CD4-positive, alpha-beta T cell treated with Interleukin-17A for 1 hour (primary cell): ENCODE measurements around the gene JMJD7.

Experiments
- DNase-seq: peaks from one replicate; pipeline ENCODE4 v3.0.0-alpha.2; 2020

Gene JMJD7

DNA sequence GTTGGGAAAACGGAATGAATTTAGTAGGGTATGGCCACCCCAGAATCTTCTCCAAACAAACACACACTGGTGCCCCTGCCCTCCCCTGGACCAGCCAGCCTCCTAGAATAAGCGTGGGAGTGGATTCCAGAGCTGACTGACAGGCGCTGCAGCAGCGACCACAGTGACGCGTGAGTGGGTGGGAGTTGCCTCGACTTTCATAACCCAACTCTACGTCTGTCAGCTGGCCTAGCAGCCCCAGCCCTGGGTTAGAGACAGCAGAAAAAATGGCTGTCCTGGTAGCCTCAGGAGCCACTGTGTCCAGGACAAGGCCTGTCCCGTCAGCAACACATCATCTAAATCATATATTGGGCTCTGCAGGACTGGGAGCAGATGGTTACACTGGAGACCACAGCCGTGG is 20.7 kb downstream of the JMJD7 start:
- no peak for DNase-seq

DNA sequence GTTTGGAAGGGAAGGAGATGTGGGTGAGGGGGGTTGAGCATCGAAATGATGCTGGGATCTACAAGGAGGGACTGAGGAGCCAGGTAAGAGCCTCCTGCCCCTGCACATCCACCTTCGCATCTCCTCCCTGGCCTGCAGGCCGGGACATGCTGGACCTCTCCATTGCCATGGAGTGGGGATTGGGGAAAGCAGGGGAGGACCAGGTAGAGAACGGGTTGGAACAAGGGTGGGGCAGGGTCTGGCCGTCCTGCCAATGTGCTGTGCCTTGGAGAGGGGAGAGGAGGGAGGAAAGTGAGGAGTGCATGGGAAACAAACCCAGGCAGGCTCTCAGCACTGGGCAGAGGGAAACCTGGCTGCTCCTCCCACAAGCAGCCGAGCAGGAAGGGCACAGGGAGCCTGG is 21.3 kb downstream of the JMJD7 start:
- no peak for DNase-seq

- no peak for DNase-seq
Measured at GRCh38 chr15:41849861-41850260, 22.0 kb downstream of the JMJD7 start.

- no peak for DNase-seq
Measured at GRCh38 chr15:41850482-41851166, 22.7 kb downstream of the JMJD7 start.

- no peak for DNase-seq
Measured at GRCh38 chr15:41851167-41851523, 23.3 kb downstream of the JMJD7 start.

DNA sequence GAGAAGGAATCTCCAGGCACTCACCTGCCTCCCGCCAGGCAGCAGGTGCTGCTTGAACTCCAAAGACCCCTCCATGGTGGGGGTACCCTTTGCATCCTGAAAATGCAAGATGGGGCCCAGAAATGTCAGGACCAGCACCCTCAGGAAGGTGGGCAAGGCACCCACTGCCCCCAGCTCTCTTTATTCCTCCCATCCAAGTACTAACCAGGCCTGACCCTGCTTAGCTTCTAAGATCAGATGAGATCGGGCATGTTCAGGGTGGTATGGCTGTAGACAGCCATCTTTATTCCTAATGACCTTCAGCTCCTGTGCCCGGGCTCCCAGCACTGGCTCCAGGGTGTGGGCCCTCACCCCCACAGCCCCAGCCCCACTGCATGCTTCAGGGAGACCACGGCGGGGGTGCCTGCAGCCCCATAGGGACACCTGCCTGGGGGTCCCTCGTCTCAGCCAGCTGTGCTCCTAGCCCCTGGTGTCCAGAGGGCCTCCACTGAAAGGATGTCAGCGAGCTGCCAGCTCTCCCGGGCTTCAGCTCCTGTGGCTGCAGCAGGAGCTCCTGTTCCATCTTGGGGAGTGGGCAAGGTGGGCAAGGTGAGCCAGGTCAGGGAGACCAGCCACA is 24.0 kb downstream of the JMJD7 start:
- no peak for DNase-seq

GRCh38 chr15:41852736-41853590 is 25.1 kb downstream of the JMJD7 start:
- no peak for DNase-seq

DNA sequence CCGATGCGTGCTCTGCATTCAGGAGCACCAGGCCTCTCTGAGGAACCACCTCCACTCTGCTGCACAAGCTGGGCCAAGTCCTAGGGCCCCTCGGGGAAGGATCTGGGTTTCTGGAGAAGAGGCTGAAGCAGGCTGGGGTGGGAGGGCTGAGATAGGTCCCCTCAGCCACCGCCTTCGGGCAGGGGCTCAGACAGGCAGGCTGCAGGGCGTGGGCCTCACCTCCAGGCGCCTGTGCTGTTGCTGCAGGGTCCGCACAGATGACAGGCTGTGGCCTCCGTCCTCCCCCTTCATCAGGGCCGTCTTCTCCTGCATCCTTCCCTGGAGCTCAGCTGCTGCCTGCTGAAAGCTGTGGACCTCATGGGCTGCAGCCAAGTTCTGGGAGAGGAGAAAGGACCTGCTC is 25.9 kb downstream of the JMJD7 start:
- no peak for DNase-seq

DNA sequence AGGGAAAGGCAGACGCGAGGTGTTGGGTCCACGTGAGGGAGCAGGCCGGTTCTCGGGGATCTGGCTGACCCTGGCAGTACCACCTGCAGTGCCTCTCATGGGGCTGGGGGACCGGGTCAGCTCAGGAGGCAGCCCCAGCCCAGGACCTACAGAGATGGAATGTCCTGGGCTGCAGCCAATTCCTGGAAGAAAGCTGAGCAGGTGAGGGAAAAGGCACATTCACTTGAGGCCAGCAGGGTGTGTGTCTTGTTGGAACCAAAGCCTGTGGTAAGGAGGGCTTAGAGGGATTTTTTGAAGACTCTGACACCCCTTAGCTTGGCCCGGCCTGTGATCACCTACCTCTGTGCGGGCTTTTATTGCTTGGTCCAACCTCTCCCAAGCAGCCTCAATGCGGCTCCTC is 26.6 kb downstream of the JMJD7 start:
- DNase-seq: no peak

DNA sequence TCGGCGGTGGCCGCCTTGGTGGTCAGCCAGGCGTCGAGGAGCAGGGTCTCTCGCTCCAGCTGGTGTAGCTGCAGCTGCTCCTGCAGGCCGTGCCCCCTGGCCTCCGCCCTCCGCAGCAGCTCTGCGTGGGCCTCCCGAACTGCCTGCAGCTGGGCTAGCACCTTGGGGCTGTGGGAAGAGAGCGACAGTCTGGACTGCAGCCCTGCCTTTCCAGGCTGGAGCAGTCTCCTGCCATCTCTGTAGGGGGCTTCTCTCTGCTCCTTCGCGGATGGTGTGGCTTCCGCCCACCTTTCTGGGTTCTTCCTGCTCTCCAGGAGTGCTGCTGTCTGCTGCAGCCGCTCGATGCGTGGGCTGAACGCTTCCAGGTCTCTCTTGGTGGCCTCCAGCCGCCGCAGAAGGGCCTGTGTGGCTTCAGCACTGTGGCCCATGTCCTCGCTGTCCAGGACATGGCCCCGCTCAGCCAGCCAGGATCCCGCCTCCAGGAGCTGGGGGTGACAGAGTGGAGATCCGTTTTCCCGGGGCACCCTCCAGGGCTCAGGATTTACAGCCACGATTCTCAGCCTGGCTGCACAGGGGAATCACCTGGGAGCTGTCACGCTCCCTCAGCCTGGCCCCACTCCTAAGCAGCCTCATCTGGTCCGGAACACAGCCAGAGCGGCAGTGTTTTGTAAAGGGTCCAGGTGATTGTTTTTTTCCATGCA is 27.5 kb downstream of the JMJD7 start:
- no peak for DNase-seq

GRCh38 chr15:41856262-41856661 is 28.4 kb downstream of the JMJD7 start:
- no peak for DNase-seq

DNA sequence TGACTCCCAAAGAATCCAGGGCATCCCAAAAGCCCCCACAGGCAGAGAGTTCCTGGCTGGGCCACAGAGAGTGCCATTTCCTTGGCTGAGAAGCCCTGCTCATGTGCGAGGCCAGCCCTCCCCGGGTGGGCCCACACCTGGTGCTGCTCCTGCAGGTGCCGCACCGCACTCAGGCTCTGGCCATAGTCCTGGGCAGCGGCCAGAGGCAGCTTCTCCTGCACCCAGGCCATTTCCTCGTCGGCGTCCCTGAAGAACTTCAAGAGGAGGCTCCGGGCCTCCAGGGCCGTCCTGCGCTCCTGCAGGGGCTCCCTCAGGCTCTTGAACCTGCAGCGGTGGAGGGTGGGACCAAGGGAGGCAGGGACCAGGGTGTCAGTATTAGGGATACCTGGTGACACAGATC is 28.8 kb downstream of the JMJD7 start:
- no peak for DNase-seq

- no peak for DNase-seq
Measured at GRCh38 chr15:41857316-41857715, 29.4 kb downstream of the JMJD7 start.

GRCh38 chr15:41858756-41859155 is 30.9 kb downstream of the JMJD7 start:
- DNase-seq: no peak

DNA sequence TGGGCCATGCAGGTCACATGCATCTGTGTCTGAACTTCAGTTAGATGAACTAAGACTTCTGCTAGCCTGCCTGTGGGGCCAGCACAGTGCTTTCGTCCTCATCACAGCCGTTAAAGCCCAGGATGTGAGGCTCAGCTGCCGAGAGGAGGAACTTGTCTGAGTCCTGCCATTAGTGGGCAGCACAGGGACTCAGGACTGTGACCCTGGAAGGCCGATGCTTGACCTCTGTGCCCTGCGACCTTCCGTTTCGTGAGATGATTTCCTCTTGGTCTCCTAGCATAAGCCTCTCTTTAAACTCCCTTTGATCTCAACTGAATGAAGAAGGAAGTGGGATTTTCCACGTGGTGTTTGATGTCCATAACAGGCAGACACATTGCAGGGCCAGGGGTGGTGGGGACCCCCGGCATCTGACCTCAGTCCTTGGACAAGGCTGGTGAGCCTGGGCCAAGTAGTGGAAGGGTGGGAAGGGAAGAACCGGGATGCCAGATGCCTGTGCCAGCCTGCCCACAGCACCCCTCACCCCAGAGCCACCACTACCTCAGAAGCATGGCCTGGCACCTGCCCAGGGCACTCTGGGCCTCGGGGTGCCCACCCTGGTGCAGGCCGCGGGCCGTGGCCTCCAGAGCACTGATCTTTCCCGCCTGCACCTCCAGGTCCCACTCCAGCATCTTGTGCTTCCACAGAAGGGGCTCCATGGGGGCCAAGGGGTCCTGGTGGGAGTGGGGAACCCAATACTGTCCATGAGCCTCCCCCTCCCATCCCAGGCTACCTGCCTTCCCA is 32.3 kb downstream of the JMJD7 start:
- DNase-seq: no peak

GRCh38 chr15:41861736-41862356 is 34.0 kb downstream of the JMJD7 start:
- DNase-seq: no peak

DNA sequence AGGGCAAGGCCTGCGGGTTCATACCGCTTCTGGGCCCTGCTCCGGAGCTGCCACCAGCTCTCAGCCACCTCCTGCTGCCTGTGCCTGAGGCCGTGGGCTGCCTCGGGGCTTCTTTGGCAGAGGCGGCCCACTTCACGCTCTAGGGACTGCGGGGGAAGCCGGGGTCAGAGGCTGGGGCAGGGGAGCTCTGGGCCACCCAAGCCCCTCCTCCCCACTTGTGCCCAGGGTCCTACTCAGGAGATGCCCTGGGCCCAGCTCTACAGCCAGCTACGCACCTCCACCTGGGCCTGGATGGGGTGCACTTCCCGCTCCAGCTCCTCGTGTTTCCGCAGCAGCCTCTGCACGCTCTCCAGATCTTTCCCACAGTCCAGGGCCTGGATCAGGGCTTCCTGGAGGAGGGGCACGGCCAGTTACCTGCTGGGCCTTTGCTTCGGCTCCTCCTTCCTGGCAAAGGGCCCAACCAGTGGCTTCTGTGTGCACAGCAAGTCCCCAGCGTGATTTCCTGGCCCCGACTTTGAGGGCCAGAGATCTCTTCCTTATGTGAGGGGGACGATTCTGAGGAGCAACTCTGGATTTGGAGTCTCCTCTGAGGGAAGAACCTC is 34.7 kb downstream of the JMJD7 start:
- DNase-seq: no peak

DNA sequence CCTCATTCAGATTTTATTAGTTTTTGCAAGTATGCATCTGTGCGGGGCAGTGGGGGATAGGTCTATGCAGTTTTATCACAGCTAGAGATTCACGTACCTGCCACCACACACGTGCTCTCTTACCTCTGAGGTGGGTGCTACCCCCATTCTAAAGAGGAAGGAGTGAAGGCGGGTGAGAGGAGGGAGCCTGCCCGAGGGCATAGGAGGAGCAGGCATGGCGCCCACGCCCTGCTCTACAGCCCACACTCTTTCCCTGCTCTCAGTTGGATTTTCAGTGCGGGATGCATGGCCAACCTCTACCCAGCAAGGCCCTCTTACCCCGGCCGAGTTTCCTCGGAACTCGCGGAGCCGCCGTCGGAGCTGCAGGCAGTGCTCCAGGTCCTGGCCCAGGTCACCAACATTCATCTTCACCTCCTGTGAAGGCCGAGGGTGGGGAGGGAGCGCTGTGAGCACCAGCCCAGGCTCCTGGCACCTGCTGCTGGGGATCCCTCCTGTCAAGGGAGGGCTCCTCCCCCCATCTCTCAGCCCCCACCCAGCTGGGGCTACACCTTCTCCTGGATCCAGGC is 37.7 kb downstream of the JMJD7 start:
- no peak for DNase-seq

GRCh38 chr15:41866263-41866703 is 38.4 kb downstream of the JMJD7 start:
- DNase-seq: no peak

DNA sequence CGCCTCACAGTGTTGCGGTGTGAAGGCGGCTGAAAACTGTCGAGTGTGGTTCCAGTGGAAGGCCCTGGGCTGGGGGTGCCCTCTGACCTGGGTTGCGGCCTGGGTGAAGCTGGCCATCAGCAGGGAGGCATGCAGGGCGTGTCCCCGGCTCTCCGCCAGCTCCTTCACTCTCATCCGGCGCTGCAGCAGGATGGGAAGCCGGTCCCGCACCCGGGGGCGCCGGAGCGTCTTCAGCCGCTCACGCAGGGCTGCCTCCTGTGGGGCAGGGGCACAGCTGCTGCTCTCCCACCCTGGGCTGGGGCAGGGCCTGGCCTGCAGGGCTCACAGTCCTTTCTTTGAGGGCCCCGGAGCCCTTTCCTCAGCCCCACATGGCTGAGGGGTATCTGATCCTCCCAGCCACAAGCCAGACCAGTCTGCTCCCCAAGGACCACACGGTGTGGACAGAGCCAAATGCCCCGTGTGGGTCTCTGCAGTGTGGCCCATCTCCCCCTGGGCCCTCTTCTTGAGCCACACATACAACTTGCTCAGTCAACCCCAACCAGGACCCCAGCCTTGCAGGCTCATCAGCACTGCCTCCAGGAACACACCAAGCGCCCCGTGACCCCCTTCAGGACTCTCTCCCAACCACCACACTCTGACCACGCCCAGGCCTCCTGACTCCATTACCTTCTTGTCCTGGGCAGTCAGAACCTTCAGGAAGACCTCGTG is 39.1 kb downstream of the JMJD7 start:
- DNase-seq: no peak

- DNase-seq: no peak
Measured at GRCh38 chr15:41868321-41868720, 40.4 kb downstream of the JMJD7 start.
